Amniotic epithelial cell (primary cell): ENCODE measurements around the gene ACSM6.

Experiments used
- DNase-seq: peaks from one replicate; pipeline ENCODE4 v3.0.0-alpha.2; 2010; ENCODE audit warnings: low read depth

ACSM6 gene

GRCh38 chr10:95268438-95268837 lies 74.4 kb downstream of the ACSM6 start:
- DNase-seq: peak; percentile 92

DNA sequence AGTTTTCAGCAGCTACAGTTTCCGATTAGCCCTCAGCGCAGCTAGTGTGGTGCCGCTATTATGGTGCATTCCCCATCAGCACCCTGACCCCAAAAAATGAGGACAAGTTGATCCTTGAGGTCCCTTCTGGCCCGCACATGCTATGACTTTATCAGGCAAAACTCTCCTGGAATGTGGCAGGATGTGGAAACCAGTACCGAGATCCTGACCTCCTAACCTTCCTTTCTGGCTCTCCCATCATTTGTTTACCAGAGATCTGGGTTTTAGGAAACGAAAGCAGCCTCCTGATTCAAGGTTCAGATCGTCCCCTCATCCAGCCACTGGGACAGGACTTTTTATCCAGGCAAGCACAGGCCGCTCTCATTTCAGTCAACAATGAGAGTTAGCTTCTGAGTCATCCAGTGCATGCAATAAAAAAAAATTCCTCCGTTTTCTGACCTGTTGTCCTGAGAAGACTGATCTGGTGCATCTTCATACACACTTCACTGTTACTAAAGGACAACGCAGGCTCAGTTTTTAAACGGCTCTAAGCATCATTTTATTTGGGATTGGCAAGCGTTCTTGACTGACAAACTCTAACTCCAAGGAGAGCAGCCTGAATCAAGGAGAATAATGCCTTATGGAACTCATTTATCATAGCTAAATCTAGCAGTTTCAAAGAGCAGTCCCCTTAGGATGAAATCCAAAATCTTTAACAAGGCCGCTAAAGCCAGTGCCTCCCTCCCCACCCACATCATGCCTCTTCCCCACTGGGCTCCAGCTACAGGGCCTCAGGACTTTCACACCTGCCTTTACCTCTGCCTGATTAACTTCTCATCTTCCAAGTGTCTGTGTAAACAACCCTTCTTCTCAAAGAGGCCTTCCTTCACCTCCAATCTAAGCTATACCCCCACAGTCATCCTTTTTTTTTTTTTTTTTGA lies 79.6 kb downstream of the ACSM6 start:
- peak; percentile 89 for DNase-seq

DNA sequence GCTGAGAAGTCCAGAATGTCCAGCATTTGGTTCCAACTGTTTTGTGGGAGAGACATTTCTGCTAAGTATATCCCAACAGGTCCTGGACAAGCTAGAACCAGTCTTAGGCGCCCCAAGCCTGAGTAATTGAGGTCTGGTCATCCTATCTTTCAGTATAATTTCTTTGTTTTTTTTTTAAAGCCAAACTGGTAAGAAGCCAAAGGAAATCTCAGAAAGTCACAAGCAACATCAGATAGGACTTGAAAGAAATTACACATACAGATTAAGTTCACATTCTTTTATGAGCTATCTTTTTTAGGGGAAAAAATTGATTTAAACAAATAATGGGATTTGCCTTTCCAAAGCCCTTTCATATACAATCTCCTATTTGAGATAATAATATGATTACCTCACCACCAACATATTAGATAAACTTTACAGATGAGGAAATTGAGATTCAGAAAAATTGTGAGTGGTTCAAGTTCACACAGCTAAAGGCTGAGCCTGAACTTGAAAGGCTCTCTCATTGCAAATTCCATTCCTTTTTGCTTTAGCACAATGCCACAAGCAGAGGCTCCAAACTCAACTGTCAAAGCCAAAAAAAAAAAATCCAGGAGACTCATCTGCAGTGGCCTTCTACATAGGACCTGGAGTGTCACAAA lies 81.8 kb downstream of the ACSM6 start:
- DNase-seq: peak; percentile 78

GRCh38 chr10:95276367-95277200 lies 82.5 kb downstream of the ACSM6 start:
- DNase-seq: peak; percentile 45

GRCh38 chr10:95277201-95277570 lies 83.1 kb downstream of the ACSM6 start:
- no peak for DNase-seq

- no peak for DNase-seq
Observed at GRCh38 chr10:95277614-95278013, 83.6 kb downstream of the ACSM6 start.
